GM12878 (cell line): ENCODE results near the gene DYNLL2.

ENCODE experiments used
- CREB1 ChIP-seq: IDR thresholded peaks from 2 replicates; pipeline ENCODE4 v1.6.1; 2012; ENCODE audit warnings: low read depth, mild to moderate bottlenecking, inconsistent platforms
- NFXL1 ChIP-seq: fragments of 450-650 bp; IDR thresholded peaks from 2 replicates; pipeline ENCODE4 v1.6.1; 2017; ENCODE audit warnings: antibody characterized with exemption, mild to moderate bottlenecking, borderline replicate concordance
- NFYB ChIP-seq: IDR thresholded peaks from 2 replicates; pipeline ENCODE4 v1.6.1; 2011; ENCODE audit warnings: low read depth, mild to moderate bottlenecking, low read length, improper control_type of control experiment, moderate library complexity; ENCODE audit not compliant: insufficient read depth
- PML ChIP-seq: IDR thresholded peaks from 2 replicates; pipeline ENCODE4 v1.6.1; 2012; ENCODE audit warnings: low read length, inconsistent platforms
- POLR2A ChIP-seq: IDR thresholded peaks from 2 replicates; pipeline ENCODE4 v1.6.1; 2011; ENCODE audit warnings: low read depth, mild to moderate bottlenecking, low read length
- RAD51 ChIP-seq: fragments of 450-650 bp; IDR thresholded peaks from 2 replicates; pipeline ENCODE4 v1.6.1; 2016; ENCODE audit warnings: moderate library complexity, mild to moderate bottlenecking, inconsistent platforms
- TARDBP ChIP-seq: IDR thresholded peaks from 2 replicates; pipeline ENCODE4 v1.6.1; 2016; ENCODE audit warnings: borderline replicate concordance
- ZNF274 ChIP-seq: IDR thresholded peaks from one replicate; pipeline ENCODE4 v1.8.0; 2011; ENCODE audit not compliant: insufficient read length, insufficient read depth
- ZNF384 ChIP-seq: IDR thresholded peaks from 2 replicates; pipeline ENCODE4 v1.6.1; 2012; ENCODE audit warnings: low read depth, mild to moderate bottlenecking, low read length, improper control_type of control experiment, borderline replicate concordance
- TF ChIP-seq, protein P1 (sequence below), 3 experiments: IDR thresholded peaks in 2 of 3; conservative IDR thresholded peaks in 1 of 3; 2 replicates each; pipeline ENCODE4 v1.5.1; 2011; ENCODE audit warnings: low read depth in 3 of 3, low read length in 3 of 3, mild to moderate bottlenecking in 3 of 3, control low read depth in 2 of 3, moderate library complexity in 2 of 3, inconsistent platforms in 1 of 3, mixed read lengths in 1 of 3; ENCODE audit not compliant: control insufficient read depth in 2 of 3, insufficient read depth in 1 of 3; ENCODE audit errors: extremely low read depth in 1 of 3
- TF ChIP-seq, protein P2 (sequence below): IDR thresholded peaks from 2 replicates; pipeline ENCODE4 v1.6.1; 2012; ENCODE audit warnings: mild to moderate bottlenecking, low read depth, low read length

DNA sequence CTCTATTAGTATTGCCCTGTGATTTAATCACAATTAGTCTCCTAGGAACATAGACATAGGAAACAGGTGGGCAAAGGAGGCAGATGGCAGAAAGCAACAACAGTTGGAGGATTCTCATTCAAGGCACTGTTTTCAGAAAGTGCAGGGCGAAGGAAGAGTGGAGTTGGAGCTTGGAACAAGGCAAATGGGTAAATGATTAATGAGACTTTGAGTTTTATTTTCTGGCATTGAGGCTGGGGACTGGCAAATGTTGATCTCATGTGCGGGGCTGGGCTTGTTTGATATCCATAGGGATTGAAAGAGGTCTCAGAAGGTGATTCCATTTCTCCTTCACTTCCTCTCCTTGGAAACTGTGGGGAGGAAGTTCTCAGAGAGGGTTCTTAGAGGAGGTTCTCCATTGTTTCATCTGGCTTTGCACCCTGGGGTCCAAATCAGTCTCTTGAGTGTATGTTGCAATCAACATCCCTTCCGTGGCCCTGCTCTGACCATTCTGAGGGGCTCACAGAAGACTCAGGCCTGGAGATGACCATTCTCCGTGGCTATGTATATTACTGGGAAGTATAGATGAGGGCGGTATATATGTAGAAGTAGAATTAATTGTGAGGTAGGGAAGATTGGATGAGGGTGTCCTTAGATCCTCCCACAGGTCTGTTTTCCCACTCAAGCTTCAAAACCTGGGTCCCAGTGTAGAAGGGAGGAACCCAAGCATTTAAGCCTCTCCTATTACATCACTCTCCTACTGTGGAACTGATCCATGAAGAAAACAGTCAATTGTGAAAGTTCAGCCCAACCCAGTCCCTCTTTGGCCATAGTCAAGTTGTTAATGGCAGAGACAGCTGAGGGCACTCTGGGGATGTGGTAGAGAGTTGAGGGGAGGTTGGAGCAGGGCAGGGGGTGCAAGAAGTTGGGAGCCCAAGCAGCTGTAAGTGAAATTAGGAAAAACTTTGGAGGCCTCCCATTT lies 39.7 kb upstream of the DYNLL2 start:
- TF ChIP-seq ZNF384 (no peak), NFYB (no peak), NFXL1 (no peak), PML (no peak), POLR2A (no peak), CREB1 (no peak), RAD51 (no peak), ZNF274 (no peak), TARDBP (no peak)
- TF ChIP-seq, protein P1, sequence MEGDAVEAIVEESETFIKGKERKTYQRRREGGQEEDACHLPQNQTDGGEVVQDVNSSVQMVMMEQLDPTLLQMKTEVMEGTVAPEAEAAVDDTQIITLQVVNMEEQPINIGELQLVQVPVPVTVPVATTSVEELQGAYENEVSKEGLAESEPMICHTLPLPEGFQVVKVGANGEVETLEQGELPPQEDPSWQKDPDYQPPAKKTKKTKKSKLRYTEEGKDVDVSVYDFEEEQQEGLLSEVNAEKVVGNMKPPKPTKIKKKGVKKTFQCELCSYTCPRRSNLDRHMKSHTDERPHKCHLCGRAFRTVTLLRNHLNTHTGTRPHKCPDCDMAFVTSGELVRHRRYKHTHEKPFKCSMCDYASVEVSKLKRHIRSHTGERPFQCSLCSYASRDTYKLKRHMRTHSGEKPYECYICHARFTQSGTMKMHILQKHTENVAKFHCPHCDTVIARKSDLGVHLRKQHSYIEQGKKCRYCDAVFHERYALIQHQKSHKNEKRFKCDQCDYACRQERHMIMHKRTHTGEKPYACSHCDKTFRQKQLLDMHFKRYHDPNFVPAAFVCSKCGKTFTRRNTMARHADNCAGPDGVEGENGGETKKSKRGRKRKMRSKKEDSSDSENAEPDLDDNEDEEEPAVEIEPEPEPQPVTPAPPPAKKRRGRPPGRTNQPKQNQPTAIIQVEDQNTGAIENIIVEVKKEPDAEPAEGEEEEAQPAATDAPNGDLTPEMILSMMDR (IDR thresholded peaks at IDR 0.05 in 2 of 3, conservative IDR thresholded peaks at IDR 0.05 in 1 of 3; ENCODE audit: control insufficient read depth in 2 of 3, extremely low read depth in 1 of 3, insufficient read depth in 1 of 3, low read depth in 3 of 3, low read length in 3 of 3): no peak
- TF ChIP-seq, protein P2, sequence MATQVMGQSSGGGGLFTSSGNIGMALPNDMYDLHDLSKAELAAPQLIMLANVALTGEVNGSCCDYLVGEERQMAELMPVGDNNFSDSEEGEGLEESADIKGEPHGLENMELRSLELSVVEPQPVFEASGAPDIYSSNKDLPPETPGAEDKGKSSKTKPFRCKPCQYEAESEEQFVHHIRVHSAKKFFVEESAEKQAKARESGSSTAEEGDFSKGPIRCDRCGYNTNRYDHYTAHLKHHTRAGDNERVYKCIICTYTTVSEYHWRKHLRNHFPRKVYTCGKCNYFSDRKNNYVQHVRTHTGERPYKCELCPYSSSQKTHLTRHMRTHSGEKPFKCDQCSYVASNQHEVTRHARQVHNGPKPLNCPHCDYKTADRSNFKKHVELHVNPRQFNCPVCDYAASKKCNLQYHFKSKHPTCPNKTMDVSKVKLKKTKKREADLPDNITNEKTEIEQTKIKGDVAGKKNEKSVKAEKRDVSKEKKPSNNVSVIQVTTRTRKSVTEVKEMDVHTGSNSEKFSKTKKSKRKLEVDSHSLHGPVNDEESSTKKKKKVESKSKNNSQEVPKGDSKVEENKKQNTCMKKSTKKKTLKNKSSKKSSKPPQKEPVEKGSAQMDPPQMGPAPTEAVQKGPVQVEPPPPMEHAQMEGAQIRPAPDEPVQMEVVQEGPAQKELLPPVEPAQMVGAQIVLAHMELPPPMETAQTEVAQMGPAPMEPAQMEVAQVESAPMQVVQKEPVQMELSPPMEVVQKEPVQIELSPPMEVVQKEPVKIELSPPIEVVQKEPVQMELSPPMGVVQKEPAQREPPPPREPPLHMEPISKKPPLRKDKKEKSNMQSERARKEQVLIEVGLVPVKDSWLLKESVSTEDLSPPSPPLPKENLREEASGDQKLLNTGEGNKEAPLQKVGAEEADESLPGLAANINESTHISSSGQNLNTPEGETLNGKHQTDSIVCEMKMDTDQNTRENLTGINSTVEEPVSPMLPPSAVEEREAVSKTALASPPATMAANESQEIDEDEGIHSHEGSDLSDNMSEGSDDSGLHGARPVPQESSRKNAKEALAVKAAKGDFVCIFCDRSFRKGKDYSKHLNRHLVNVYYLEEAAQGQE: no peak
